B cell (primary cell): ENCODE results near the gene TIAM2.

ENCODE experiments used
- EZH2 ChIP-seq: IDR thresholded peaks from 2 replicates; pipeline ENCODE4 v1.6.1; 2012; ENCODE audit warnings: borderline replicate concordance, low read depth, mild to moderate bottlenecking, moderate library complexity, low read length; ENCODE audit not compliant: insufficient read depth, poor library complexity, severe bottlenecking
- TF ChIP-seq, protein P1 (sequence below): fragments of 200-600 bp; IDR thresholded peaks from one replicate; pipeline ENCODE4 v1.8.0; 2022; ENCODE audit warnings: antibody characterized with exemption, mild to moderate bottlenecking

DNA sequence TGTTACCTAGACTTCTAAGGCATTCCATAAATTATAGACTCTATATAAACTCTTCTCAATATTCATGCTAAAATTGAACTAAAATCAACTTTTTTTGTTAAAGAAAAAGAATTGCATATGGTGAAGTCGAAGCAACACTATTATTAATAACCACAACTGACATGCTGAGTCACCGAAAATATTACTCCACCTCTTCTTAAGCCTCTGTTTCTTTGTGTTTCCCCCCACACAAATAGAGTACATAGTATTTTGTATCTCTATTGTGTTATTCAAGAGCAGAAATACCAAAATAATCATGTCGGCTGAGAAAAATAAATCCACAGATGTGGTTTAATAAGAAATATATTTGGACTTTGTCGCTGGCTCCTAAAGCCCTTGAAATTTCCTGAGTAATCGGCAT is 295.4 kb downstream of the TIAM2 start:
- TF ChIP-seq, protein P1, sequence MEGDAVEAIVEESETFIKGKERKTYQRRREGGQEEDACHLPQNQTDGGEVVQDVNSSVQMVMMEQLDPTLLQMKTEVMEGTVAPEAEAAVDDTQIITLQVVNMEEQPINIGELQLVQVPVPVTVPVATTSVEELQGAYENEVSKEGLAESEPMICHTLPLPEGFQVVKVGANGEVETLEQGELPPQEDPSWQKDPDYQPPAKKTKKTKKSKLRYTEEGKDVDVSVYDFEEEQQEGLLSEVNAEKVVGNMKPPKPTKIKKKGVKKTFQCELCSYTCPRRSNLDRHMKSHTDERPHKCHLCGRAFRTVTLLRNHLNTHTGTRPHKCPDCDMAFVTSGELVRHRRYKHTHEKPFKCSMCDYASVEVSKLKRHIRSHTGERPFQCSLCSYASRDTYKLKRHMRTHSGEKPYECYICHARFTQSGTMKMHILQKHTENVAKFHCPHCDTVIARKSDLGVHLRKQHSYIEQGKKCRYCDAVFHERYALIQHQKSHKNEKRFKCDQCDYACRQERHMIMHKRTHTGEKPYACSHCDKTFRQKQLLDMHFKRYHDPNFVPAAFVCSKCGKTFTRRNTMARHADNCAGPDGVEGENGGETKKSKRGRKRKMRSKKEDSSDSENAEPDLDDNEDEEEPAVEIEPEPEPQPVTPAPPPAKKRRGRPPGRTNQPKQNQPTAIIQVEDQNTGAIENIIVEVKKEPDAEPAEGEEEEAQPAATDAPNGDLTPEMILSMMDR = no peak
- TF ChIP-seq EZH2 = no peak
